Lower lobe of right lung (tissue), 2 donors: ENCODE results near the gene UBL5. TPM values are rescaled to one million over a fixed set of nuclear protein-coding genes. Genes with fewer than 3 reads are reported as not detected.

Experiments used
- ATAC-seq, 2 donors: fragments of 200-7000 bp; cut with Tn5 transposase; one replicate each; pipeline ENCODE4 v1.9.1; 2020 to 2022; ENCODE audit warnings: mild to moderate bottlenecking in 2 of 2, moderate library complexity in 2 of 2
- DNase-seq: peaks from one replicate; pipeline ENCODE4 v3.0.0-alpha.2; 2020
- H3K27ac ChIP-seq: fragments of 200-600 bp; one replicate; pipeline ENCODE4 v1.8.0; 2022
- H3K27me3 ChIP-seq: fragments of 200-600 bp; one replicate; pipeline ENCODE4 v1.8.0; 2022; ENCODE audit warnings: low read depth
- H3K36me3 ChIP-seq: fragments of 200-600 bp; one replicate; pipeline ENCODE4 v1.8.0; 2022; ENCODE audit warnings: mild to moderate bottlenecking
- H3K4me1 ChIP-seq: fragments of 200-600 bp; one replicate; pipeline ENCODE4 v1.8.0; 2022
- H3K4me3 ChIP-seq: fragments of 200-600 bp; one replicate; pipeline ENCODE4 v1.8.0; 2022; ENCODE audit warnings: mild to moderate bottlenecking
- H3K9me3 ChIP-seq: fragments of 200-600 bp; one replicate; pipeline ENCODE4 v1.8.0; 2022
- intact Hi-C: fragments of 100-400 bp; cut with DNase I; formaldehyde crosslinking; loops from one replicate; pipeline ENCODE4 v1.11.0; 2022
- total RNA-seq: library from RNA; stranded (reverse); fragmentation: NEBNext Ultra II Directional; extraction: Animal tissue kit (Norgen Biotek cat#: 25700); gene quantifications from one replicate; pipeline ENCODE4 v1.2.1, GENCODE V29; 2021
- TF ChIP-seq, protein P1 (sequence below): fragments of 200-600 bp; IDR thresholded peaks from one replicate; pipeline ENCODE4 v1.8.0; 2022; ENCODE audit warnings: antibody characterized with exemption, mild to moderate bottlenecking
- donor health status: DM: no; HTN: yes; CAD: no; lungs with severe emphysema.

UBL5 gene
- total RNA-seq, 1 donor from 2014 or later = 241 TPM

GRCh38 chr19:9793071-9793591 lies 34.6 kb upstream of the UBL5 start:
- intact Hi-C loops = loop anchor here (10.0 kb wide), 1 partner anchor 168 kb away; the partner anchor contains the start of gene ZNF561
- DNase-seq (peak; percentile 78), ATAC-seq (peak; percentile 37 to 44)
- Histone ChIP-seq H3K27me3 (no peaks in the 10 kb centered on the region), H3K36me3 (no peaks in the 10 kb centered on the region), H3K4me3 (peak overlapping the region; percentile 67), H3K4me1 (no peaks in the 10 kb centered on the region), H3K27ac (peak overlapping the region; percentile 88), H3K9me3 (no peaks in the 10 kb centered on the region)
- TF ChIP-seq, protein P1, sequence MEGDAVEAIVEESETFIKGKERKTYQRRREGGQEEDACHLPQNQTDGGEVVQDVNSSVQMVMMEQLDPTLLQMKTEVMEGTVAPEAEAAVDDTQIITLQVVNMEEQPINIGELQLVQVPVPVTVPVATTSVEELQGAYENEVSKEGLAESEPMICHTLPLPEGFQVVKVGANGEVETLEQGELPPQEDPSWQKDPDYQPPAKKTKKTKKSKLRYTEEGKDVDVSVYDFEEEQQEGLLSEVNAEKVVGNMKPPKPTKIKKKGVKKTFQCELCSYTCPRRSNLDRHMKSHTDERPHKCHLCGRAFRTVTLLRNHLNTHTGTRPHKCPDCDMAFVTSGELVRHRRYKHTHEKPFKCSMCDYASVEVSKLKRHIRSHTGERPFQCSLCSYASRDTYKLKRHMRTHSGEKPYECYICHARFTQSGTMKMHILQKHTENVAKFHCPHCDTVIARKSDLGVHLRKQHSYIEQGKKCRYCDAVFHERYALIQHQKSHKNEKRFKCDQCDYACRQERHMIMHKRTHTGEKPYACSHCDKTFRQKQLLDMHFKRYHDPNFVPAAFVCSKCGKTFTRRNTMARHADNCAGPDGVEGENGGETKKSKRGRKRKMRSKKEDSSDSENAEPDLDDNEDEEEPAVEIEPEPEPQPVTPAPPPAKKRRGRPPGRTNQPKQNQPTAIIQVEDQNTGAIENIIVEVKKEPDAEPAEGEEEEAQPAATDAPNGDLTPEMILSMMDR = no peak

GRCh38 chr19:9796113-9796773 lies 31.5 kb upstream of the UBL5 start:
- intact Hi-C loops = loop anchor here (10.0 kb wide), 1 partner anchor 171 kb away; the partner anchor contains the start of gene ZNF561
- TF ChIP-seq, protein P1 = peak; percentile 81
- Histone ChIP-seq H3K4me1 (no peaks in the 10 kb centered on the region), H3K4me3 (no peak overlapping the region), H3K27me3 (no peaks in the 10 kb centered on the region), H3K36me3 (no peaks in the 10 kb centered on the region), H3K27ac (peak overlapping the region; percentile 15), H3K9me3 (no peaks in the 10 kb centered on the region)
- DNase-seq (peak; percentile 81), ATAC-seq (peak; percentile 28 to 46)

GRCh38 chr19:9797871-9798270 lies 29.8 kb upstream of the UBL5 start:
- intact Hi-C loops = loop anchor here (10.0 kb wide), 1 partner anchor 173 kb away; the partner anchor contains the start of gene ZNF561

GRCh38 chr19:9799162-9799561 lies 28.6 kb upstream of the UBL5 start:
- H3K36me3 ChIP-seq = no peaks in the 10 kb centered on the region
- TF ChIP-seq, protein P1 = no peak
- intact Hi-C loops = loop anchor here (10.0 kb wide), 1 partner anchor 174 kb away; the partner anchor contains the start of gene ZNF561

More at GRCh38 chr19:9797871-9798270, 29.8 kb upstream of the UBL5 start:
- H3K4me3 ChIP-seq = no peak overlapping the region
- no peaks in the 10 kb centered on the region for H3K36me3 ChIP-seq
- H3K27ac ChIP-seq = no peak overlapping the region
- H3K4me1 ChIP-seq = no peaks in the 10 kb centered on the region
- no peak for ATAC-seq
- no peak for DNase-seq
- TF ChIP-seq, protein P1 = no peak
- no peaks in the 10 kb centered on the region for H3K27me3 ChIP-seq
- no peaks in the 10 kb centered on the region for H3K9me3 ChIP-seq

DNA sequence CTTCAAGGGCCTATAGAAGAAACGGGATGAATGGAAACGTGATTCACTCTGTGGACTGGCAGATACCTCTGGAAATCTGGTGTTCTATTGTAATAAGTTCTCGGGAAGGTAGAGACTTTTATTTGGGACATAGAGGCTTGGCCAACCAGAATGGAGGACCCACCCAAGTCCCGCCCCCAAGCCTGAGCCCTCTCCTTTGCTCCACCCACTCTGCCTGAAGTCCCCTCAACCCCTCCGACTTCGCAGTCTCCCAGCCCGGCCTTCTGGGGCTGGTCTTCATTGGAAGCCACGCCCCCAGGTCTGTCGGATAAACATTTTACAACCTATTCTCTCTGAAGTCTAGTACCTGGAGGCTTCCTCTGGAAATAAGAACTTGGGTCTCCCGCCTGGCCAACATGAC lies 25.7 kb upstream of the UBL5 start:
- DNase-seq = no peak
- Histone ChIP-seq H3K4me1 (no peaks in the 10 kb centered on the region), H3K27ac (no peak overlapping the region), H3K9me3 (no peaks in the 10 kb centered on the region), H3K27me3 (no peaks in the 10 kb centered on the region), H3K36me3 (peaks cover 16% of the 10 kb centered on the region), H3K4me3 (no peak overlapping the region)
- TF ChIP-seq, protein P1 = no peak
- intact Hi-C loops = no loop called here
- no peak for ATAC-seq

More at GRCh38 chr19:9799162-9799561, 28.6 kb upstream of the UBL5 start:
- ATAC-seq (no peak), DNase-seq (no peak)
- Histone ChIP-seq H3K27ac (no peak overlapping the region), H3K4me1 (no peaks in the 10 kb centered on the region), H3K27me3 (no peaks in the 10 kb centered on the region), H3K9me3 (no peaks in the 10 kb centered on the region), H3K4me3 (no peak overlapping the region)
